ENCODE data around the gene ZNF423. TPM values are rescaled to one million over a fixed set of nuclear protein-coding genes. Genes with fewer than 3 reads are reported as not detected.

ZNF423 gene
- total and polyA plus RNA-seq, 2 experiments from 2014 or later, result 14.9 to 41.8 TPM

GRCh38 chr16:49490321-49490705, 365.6 kb downstream of the ZNF423 start:
- Histone ChIP-seq H3K9me2 (ENCODE audit: insufficient read depth) (no peaks in the 10 kb centered on the region), H3K27ac (ENCODE audit: low read depth) (no peak overlapping the region), H3F3A (replicated peaks; ENCODE audit: low read depth) (0 out of 2 replicates have a peak, but pooled peaks cover 3% of the 10 kb centered on the region), H2AFZ (no peak overlapping the region), H3K27me3 (ENCODE audit: insufficient read depth) (no peaks in the 10 kb centered on the region), H3K4me1 (ENCODE audit: insufficient read depth) (peaks cover 13% of the 10 kb centered on the region), H3K79me2 (replicated peaks; ENCODE audit: insufficient read depth) (no peaks in the 10 kb centered on the region), H3K4me3 (no peak overlapping the region), H3K4me2 (no peak overlapping the region), H4K20me1 (replicated peaks; ENCODE audit: insufficient read depth) (no peaks in the 10 kb centered on the region), H3K36me3 (ENCODE audit: insufficient read depth) (no peaks in the 10 kb centered on the region)
- Mint-ChIP-seq H3K9me3 (no peaks in the 10 kb centered on the region), H3K27ac (no peak overlapping the region), H3K4me3 (no peak overlapping the region), H3K4me1 (peaks cover 13% of the 10 kb centered on the region), H3K36me3 (ENCODE audit: low read depth) (no peaks in the 10 kb centered on the region; the same call in 2 of the 3 replicates), H3K27me3 (ENCODE audit: insufficient read depth, low read depth, poor library complexity) (peaks cover 21% of the 10 kb centered on the region)
- TF ChIP-seq NANOG (IDR thresholded peaks at IDR 0.05; ENCODE audit: borderline replicate concordance), result no peak
- no peak for TF ChIP-seq CTCF (conservative IDR thresholded peaks at IDR 0.05; ENCODE audit: low read depth in 2 of 2)
- TF ChIP-seq STAT1 (IDR thresholded peaks at IDR 0.05; ENCODE audit: unreplicated experiment), result no peak
- no peak for TF ChIP-seq CREB1 (CRISPR knock-in tag; IDR thresholded peaks at IDR 0.05; ENCODE audit: low read depth)
- TF ChIP-seq ZNF114 (CRISPR knock-in tag; IDR thresholded peaks at IDR 0.05), result no peak
- TF ChIP-seq REST (IDR thresholded peaks at IDR 0.05; ENCODE audit: unreplicated experiment), result no peak
- TF ChIP-seq JUNB (IDR thresholded peaks at IDR 0.05; ENCODE audit: unreplicated experiment), result no peak
- no peak for ATAC-seq
- DNase-seq (ENCODE audit: low spot score), result no peak

- no peak overlapping the region for H3K27ac ChIP-seq (ENCODE audit: low read depth)
- no peak overlapping the region for H2AFZ ChIP-seq
- Mint-ChIP-seq H3K27ac (no peak overlapping the region), H3K27me3 (ENCODE audit: insufficient read depth, low read depth, poor library complexity) (peaks cover 19% of the 10 kb centered on the region), H3K4me1 (peaks cover 13% of the 10 kb centered on the region), H3K36me3 (ENCODE audit: low read depth) (no peaks in the 10 kb centered on the region; the same call in 2 of the 3 replicates), H3K4me3 (no peak overlapping the region), H3K9me3 (no peaks in the 10 kb centered on the region)
- no peaks in the 10 kb centered on the region for H3K9me2 ChIP-seq (ENCODE audit: insufficient read depth)
- H3K4me3 ChIP-seq, result no peak overlapping the region
- no peaks in the 10 kb centered on the region for H3K79me2 ChIP-seq (replicated peaks; ENCODE audit: insufficient read depth)
- H3F3A ChIP-seq (replicated peaks; ENCODE audit: low read depth), result 0 out of 2 replicates have a peak, but pooled peaks cover 3% of the 10 kb centered on the region
- peaks cover 13% of the 10 kb centered on the region for H3K4me1 ChIP-seq (ENCODE audit: insufficient read depth)
- no peak for TF ChIP-seq CTCF (conservative IDR thresholded peaks at IDR 0.05; ENCODE audit: low read depth in 2 of 2)
- no peaks in the 10 kb centered on the region for H3K36me3 ChIP-seq (ENCODE audit: insufficient read depth)
- no peak overlapping the region for H3K4me2 ChIP-seq
- DNase-seq (ENCODE audit: low spot score) (no peak), ATAC-seq (no peak)
- no peaks in the 10 kb centered on the region for H4K20me1 ChIP-seq (replicated peaks; ENCODE audit: insufficient read depth)
- no peaks in the 10 kb centered on the region for H3K27me3 ChIP-seq (ENCODE audit: insufficient read depth)
Measured at GRCh38 chr16:49489686-49490320, 366.1 kb downstream of the ZNF423 start.
